ENCODE results near the gene TADA2B.
"Not testable (repeated sequence)": the region's sequence is repeated elsewhere in the genome, so short reads cannot be mapped to it uniquely, and the experiment has no call there.

Gene TADA2B

DNA sequence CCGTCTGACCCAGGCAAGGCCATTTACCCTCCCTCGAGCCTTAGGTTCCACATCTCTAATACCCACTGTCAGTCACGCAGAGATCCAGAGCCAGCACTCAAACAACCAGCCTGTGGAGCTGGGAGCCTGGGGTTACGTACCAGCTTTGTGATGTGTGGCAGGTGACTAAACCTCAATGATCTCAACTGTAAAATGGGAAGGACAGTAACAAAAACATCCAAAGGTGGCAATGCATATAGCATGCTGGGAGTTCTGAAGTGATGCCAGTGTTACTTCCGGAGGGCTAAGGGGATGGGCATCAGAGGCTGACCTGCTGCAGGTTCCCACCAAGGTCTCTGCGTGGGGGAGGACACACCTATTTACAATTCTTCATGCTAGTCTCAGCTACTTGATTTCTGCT, 18.6 kb downstream of the TADA2B start:
- no peak for DNase-seq

DNA sequence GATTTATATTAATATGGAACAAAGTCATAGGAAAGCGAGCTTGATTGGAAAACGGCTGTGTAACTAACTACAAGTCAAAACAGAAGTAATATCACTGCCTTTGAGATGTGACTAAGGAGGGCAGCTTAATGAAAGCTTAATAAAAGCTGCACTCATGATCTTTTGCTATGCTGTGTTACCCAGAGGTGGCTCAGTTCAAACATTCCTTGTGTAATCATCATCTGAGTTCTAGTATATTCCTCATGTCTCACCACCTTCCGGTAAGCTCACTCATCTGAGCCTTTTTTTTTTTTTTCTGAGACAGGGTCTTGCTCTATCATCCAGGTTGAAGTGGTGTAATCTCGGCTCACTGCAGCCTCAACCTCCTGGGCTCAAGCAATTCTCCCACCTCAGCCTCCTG, 19.6 kb downstream of the TADA2B start:
- no peak for DNase-seq

DNA sequence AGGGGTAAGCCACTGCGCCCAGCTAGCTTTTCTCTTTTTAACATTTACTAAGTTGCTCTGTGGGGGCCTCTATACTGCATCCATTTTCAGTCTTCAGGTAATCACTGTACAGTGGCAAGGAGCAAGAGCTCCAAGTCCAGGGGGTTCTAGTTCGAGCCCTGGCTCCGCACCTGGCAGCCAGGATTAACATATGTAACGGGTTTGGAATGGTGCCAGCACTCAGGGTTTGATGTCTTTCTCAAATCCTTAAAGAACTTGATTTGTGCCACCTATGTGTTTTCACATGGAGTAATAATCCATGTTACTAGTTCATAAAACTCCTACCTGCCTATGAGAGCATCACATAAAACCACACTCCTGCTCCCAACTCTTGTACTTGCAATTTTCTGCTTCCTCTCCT, 20.2 kb downstream of the TADA2B start:
- DNase-seq, result no peak

DNA sequence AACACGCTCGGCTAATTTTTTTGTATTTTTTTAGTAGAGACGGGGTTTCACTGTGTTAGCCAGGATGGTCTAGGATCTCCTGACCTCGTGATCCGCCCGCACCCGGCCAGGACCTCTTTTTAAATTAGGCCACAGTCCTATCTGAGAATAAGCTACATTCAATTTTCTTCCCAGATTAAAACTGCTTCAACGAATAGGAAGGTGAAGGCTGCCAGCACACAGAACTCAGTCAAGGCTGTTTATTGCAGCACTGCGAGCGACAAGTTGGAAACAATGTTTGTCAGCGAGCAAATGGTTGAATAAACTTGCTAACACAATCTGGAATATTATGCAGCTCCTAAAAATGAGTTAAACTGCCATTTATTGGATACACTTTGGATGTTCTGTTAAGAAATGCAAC, 22.8 kb downstream of the TADA2B start:
- no peak for DNase-seq

DNA sequence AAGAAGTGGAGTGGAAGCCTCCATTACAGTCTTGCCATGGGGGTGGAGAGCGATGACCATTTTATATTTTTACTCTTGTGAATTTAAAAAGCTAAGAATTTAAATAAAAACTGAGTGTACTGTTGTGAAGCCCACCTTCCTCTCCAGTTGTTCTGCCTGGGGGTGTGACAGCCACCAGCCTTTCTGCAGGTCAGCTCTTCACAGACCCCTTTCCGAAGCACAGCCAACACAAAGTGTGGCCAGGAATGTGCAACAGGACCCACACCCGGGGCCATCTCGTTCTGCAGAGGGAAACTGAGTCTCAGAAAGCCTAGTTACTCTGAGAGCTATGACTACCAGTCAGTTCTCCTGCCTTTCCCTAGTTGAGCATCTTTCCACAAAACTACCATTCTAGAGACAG, 23.3 kb downstream of the TADA2B start:
- no peak for DNase-seq

DNA sequence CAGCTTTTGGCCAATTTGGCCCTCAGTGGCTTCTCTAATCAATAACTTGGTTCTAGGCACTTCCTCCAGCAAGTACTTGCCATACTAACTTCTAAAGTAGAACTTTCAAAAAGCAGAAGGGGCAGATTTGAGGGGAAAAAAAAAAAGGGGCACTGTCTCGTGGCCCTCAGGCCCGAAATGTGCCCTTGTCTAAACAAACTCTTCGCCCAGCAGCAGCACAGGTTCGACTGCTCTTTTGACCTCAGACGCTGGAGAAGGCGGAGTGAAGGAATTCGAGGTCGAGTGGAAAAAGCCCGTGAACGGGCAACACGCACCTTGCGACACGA, 23.9 kb downstream of the TADA2B start:
- DNase-seq, result no peak

DNA sequence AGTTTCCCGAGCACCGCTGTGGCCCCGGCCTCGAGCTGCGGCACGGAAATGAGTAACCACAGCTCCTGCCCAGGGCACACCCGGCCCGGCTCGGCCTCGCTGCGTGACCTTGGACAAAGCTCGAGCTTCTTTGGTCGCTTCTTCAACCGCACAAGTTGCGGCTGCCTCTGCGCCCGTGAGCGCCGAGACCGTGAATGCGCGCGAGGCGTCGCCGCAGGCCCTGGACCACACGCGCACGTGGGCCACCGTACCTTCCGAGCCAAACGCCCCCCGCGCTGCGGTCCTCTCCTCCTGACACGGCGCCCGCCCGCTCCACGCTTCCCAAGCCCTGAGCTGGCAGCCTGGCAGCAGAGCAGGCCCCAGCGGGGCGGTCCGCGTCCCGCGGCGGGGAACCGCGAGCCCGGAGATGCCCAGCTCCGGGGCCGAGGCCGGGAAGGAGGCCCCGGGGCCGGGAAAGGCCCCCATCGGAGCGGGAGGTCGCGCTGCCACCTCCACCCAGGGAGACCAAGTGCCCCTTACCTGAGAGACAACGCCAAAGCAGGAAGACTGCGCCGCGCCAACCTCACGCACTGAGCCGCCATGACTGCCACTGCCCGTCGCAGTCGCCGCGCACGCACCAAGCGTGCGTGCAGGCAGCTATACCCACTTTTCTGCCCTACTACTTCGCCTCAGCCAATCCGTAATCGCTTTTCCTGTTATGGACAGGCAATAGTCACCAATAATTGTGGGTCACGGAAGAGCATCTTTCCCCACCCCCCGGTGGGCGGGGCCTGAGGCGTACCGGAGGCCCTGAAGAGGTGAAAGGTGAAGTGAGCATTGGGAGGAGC, 24.5 kb downstream of the TADA2B start, which contains the start of gene GRPEL1:
GRPEL1 (minus strand) TSS at position 613 of the 827 bp plus-strand sequence; CDS start at position 581, 32 bp downstream.
- peak; percentile 95 for DNase-seq

DNA sequence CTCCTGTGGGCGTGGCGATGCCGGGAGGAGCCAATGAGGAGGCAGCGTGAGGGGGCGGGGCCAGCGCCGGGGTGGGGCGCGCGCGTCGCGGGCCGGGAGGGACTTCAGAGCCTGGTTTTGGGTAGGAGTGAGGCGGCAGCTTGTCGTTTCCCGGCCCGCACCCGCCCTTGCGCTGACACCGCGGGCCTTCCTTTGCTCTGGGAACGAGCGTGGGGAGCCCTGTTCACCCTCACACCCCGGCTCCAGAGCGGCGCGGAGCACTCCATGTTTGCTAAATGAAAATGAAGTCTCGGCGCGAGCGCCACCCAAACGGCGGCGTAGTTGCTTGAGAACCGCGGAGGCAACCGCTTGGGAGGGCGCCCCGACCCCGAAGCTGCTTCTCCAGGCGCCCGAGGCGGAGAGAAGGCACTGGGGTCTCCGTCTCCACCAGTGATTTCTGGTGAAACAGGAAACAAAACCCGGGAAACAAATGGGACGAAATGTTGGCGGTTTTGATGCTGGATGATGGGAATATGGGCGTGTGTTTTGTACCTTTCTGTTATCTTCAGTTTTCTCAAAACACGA, 25.2 kb downstream of the TADA2B start:
- DNase-seq, result no peak

DNA sequence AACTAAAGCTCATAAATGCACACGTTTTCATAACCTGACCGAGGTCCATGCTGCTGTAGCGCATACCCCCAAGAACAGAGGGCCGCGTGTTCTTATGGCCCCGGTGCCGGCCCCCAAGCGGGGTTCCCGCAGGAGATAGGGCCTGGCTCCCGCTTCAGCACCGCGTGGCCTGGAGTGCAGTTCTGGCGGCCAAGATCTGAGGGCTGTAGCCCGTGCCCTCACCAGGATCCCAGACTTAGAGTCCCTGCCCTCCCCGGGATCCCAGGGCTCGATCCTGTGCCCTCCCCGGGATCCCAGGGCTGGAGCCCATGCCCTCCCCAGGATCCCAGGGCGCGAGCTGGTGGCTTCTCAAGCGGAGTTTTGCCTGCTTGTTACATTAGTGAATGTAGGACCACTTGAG, 25.7 kb downstream of the TADA2B start:
- DNase-seq, result no peak

DNA sequence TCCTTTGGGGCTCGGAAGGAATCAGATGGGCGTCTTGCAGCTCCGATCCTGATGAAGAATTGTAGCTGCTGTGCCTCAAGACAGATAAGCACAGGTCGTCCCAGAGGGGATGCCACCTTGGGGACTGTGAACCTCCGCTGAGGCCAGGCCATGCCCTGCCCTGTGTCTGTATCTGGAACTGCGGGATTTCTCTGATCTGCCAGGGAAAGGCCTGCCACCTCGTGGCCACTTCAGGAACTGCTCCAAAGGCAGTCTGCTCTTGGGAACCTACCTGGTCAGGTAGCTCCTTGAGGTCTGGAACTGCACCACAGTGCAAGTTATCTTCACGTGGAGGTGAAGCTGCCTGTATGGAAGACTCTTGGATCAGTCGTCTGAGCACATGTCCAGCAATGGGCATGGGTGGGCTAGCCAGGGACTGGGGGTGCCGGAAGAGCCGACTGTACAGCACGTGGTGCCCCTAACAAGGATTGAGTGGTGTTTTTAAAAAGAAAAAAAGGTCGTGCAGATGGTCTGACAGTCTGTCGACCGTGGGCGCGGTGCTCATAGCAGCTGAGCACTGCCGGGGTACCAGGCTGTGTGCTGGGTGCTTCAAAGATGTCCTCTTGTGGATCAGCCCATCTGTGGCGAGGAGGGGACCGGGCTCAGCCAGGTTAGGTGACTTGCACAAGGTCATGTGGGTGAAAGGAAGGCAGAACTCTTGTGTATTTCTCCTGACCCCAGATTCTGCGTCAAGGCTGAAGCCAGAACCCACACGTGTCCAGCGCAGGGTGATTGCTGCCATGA, 27.7 kb downstream of the TADA2B start:
- DNase-seq, result peak; percentile 72

DNA sequence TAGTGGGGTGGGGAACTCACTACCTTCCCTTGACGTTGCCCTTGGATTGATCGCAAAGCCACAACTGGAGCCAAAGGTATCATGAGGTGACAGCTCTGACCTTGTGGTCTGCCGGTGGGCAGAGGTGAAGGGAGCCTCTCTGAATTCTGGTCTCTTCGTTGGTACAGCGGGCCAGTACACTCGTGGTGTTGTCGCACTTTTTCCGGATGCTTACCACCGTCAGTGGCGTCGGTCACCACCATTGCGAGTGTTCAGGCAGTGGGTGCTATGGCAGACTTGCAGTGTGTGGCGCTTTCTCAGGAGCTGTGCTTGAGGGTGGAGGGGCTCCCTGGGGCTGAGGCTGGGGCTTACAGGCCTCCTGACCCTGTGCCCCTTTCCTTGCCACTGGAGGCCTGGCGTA, 29.9 kb downstream of the TADA2B start:
- no peak for DNase-seq

DNA sequence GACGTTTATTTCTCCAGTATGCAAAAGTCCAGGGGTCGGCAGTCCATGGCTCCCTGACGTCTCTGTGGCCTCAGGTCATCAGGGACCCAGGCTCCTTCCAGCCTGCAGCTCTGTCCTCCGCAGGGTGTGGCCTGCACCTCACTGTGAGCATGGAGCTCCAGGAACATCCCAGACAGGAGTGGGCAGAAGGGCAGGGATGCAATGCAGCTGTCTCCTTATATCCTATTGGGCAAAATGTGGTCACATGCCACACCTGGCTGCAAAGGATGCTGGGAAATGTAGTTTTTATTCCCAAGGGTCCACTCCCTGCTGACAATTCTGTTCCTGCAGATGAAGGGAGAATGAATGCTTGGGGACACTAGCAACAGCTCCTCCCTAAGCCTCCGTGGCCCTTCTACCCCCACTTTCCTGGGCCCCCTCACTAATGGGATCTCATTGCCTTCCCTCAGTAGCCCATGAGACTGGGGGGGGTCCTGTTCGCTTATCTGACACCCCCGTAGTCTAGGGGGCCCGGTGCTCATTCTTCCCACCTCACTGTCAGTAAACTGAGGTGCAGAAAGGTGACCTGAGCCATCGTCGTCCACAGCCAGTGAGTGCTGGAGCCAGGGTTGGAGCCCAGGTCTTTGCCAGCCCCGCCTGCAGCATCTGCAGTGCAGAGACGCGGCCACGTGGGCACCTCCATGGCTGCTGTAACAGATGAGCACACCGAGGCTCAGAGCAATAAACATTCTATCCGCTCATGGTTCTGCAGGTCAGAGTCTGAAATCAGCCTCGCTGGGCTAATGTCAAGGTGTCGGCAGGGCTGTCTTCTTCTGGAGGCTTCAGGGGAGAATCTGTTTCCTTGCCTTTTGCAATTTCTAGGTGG, 30.6 kb downstream of the TADA2B start:
- DNase-seq, result peak; percentile 4

DNA sequence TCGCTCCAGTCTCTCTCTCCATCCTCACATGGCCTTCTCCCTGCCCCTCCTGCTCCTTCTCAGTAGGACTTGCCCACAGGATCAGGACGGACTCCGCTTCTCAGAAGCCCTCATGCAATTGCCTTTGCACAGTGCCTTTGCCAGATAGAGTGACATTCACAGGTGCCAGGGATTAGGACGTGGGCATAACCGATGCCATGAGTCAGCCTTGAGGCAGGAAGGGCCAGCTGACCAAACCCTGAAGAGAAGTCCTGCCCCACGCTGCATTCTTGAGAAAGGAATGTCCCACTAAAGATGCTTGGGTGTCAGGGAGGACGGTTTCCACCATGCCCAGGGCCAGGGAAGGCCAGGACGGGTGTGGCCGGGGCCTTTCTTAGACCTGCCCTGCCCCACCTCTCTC, 31.3 kb downstream of the TADA2B start:
- no peak for DNase-seq

DNA sequence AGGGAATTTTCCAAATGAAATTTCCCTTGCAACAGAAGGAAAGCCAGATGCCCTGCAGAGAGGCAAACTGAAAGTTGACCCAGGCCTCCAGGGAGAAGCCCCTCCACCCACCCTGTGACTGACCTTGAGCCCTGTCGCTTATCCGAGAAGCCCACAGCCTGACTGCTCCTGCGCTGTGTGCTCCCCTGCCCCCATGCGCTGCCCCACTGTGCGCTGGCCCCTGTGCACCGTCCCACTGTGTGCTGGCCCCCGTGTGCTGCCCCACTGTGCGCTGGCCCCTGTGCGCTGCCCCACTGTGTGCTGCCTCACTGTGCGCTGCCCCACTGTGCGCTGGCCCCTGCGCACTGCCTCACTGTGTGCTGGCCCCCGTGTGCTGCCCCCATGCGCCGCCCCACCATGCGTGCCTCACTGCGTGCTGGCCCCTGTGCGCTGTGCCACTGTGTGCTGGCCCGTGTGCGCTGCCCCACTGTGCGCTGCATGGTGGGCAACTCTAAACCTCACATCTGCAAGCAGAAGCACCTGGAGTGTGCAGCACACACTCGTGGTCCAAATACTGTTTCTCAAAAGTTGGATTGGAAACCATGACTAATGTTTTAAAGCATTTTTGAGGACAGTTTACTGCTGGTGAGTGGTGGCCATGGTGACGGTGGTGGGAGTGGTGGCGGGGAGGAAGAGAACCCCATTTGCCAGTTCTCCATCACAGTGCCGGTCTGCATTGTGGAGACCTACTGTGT, 33.0 kb downstream of the TADA2B start:
- no peak for DNase-seq

DNA sequence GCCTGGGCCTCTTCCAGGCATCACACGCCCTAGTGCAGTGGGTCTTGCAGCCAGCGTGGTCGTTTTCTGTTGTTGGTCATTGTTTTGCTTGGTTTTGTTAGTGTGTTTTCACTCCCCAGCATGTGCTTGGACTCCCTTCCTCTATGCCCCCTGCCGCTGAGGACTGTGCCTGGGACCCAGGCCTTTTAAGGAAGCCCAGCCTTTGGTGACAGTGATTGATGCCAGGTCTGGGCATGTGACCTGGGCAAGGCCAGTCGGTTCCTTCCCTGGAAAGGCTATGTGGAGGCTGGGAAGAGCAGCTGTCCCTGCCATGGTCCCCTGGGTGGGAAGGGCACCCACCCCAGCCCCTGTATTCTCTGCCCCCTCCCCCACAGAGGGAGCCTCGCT, 33.5 kb downstream of the TADA2B start:
- DNase-seq, result no peak

DNA sequence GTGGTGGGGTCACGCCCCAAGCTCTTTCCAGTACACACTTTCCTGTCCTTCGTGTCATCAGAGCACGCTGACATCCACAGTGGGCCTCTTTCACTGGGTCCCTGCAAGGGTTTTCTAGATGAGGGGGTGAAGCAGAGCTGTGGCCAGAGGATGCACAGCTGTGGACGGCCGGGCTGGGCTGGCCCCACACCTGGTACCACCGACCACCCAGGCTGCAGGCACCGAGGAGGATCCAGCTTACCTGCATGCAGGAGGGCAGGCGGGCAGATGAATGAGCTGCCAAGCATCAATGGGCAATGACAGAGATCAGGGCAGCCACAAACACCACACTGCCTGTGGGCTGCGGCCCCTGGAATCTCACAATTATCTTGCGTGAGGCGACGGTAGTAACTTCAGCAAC, 34.2 kb downstream of the TADA2B start:
- DNase-seq, result no peak

DNA sequence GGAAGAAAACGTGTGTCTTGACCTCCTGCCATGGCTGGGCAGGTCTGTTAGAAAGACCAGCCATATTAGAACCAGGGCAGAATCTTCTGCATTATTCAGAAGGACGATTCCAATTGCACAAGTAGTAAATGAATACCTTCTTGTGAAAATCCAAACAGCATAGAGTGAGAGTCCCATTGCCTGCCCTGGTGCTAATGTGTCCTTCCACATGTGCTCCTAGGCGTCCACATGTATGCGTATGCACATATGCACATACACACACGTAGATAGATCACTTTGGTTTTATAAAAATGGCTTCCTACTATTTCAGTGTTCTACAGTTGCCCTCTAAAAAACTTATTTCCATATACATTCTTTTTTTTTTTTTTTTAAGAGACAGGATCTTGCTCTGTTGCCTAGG, 34.9 kb downstream of the TADA2B start:
- DNase-seq, result no peak

DNA sequence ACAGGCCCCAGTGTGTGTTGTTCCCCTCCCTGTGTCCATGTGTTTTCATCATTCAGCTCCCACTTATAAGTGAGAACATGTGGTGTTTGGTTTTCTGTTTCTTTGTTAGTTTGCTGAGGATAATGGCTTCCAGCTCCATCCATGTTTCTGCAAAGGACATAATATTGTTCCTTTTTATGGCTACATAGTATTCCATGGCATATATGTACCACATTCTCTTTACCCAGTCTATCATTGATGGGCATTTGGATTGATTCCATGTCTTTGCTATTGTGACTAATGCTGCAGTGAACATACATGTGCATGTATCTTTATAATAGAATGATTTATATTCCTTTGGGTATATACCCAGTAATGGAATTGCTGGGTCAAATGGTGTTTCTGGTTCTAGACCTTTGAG, 36.3 kb downstream of the TADA2B start:
- DNase-seq, result not testable (repeated sequence)

DNA sequence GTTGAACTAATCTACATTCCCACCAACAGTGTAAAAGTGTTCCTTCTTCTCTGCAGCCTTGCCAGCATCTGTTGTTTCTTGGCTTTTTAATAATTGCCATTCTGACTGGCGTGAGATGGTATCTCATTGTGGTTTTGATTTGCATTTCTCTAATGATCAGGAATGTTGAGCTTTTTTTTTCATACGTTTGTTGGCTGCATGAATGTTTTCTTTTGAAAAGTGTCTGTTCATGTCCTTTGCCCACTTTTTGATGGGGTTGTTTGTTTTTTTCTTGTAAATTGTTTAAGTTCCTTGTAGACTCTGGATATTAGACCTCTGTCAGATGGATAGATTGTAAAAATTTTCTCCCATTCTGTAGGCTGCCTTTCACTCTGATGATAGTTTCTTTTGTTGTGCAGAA, 36.7 kb downstream of the TADA2B start:
- not testable (repeated sequence) for DNase-seq

DNA sequence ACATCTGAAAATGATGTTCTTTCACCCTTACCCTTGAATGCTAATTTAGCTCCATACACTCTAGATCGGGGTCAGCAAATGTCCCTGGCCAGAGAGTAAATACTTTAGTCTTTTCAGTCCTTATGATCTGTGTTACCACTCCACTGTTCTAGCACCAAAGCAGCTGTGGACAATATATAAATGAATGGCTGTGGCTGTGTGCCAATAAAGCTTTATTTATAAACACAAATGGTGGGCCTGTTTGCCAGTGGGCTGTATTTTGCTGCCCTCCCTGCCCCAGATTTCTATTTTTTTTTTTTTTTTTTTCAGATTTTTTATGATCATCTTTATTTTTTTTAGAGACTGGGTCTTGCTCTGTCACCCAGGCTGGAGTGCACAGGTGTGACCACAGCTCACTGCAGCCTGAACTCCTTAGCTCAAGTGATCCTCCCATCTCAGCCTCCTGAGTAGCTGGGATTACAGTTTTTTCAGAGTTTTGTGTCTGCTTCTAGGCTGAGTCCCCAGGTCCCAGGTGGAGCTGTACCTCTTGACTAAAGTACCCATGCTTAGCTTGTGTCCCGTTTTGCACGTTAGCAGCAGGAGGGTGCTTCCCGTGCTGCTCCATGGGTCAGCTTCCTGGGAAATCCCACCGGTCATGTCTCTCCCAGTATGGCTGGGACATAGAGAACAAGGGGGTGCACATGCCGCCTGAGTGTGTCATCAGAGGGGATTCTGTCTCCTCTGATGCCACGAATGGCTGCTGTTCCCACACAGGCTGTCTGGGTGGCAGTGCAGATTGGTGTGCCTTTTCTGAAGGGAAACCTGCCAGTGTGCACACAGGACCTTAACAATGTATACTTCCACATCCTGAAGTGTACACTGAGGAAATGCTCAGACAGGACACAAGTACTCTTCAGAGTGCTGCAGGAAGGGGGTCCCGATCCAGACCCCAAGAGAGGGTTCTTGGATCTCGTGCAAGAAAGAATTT, 40.7 kb downstream of the TADA2B start:
- DNase-seq, result no peak

DNA sequence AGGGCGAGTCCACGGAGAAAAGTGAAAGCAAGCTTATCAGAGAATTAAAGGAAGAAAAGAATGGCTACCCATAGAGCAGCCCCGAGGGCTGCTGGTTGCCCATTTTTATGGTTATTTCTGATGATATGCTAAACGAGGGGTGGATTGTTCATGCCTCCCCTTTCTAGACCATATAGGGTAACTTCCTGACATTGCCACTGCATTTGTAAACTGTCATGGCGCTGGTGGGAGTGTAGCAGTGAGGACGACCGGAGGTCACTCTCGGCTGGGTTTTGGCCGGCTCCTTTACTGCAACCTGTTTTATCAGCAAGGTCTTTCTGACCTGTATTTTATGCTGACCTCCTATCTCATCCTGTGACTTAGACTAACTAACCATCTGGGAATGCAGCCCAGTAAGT, 41.4 kb downstream of the TADA2B start:
- DNase-seq, result not testable (repeated sequence)

All from NCI-H510A treated with DMSO at 0.1 percent for 48 hours (cell line).